HEK293 (cell line): ENCODE data around the gene CC2D1A.
A peak's percentile ranks its signal among the peaks of the same experiment; 100 is the strongest.

Experiments used
- CTCF ChIA-PET: fragments of 350-600 bp; formaldehyde crosslinking; extraction: SDS; loops from one replicate; lab custom pipeline; 2021; ENCODE audit warnings: antibody characterized with exemption; lab: Yijun Ruan, JAX
- POLR2A ChIA-PET: fragments of 300-600 bp; formaldehyde crosslinking; extraction: SDS; loops from one replicate; lab custom pipeline; 2020; ENCODE audit warnings: antibody characterized with exemption, inconsistent platforms; lab: Yijun Ruan, JAX
- H3K27ac ChIP-seq: fragments of 200-500 bp; sonication (Bioruptor generic); 2 replicates; pipeline ENCODE4 v1.5.1; 2014; ENCODE audit warnings: low read depth, low read length, control low read depth, inconsistent platforms; ENCODE audit errors: extremely low read depth
- H3K36me3 ChIP-seq, 2 experiments: fragments of 200-500 bp in 1 of 2; sonication (Bioruptor generic) in 1 of 2; 1 replicate in 1 of 2; 2 replicates in 1 of 2; pipeline ENCODE4 v1.5.1; 2014 to 2017; ENCODE audit warnings: inconsistent platforms in 2 of 2, low read length in 2 of 2; ENCODE audit not compliant: control insufficient read depth in 2 of 2, insufficient read depth in 1 of 2
- H3K4me1 ChIP-seq: fragments of 200-500 bp; sonication (Bioruptor generic); 2 replicates; pipeline ENCODE4 v1.5.1; 2014; ENCODE audit warnings: mild to moderate bottlenecking, low read length, inconsistent platforms; ENCODE audit not compliant: control insufficient read depth, insufficient read depth
- H3K4me3 ChIP-seq: 2 replicates; pipeline ENCODE4 v1.5.1; 2011; ENCODE audit warnings: low read depth, mild to moderate bottlenecking, control low read depth, low read length, moderate library complexity
- H3K9me3 ChIP-seq: fragments of 200-500 bp; sonication (Bioruptor generic); 2 replicates; pipeline ENCODE4 v1.5.1; 2014; ENCODE audit warnings: low read depth, low read length, inconsistent platforms; ENCODE audit not compliant: control insufficient read depth, insufficient read depth
- BCL11A ChIP-seq: fragments of 450-650 bp; formaldehyde crosslinking; IDR thresholded peaks from 2 replicates; pipeline ENCODE4 v1.5.1; 2016; ENCODE audit warnings: low read depth, missing biosample characterization, missing genetic modification characterization
- EGR2 ChIP-seq: fragments of 450-650 bp; formaldehyde crosslinking; IDR thresholded peaks from 2 replicates; pipeline ENCODE4 v1.5.1; 2016; ENCODE audit warnings: low read depth, missing biosample characterization, missing genetic modification characterization
- ELK4 ChIP-seq: IDR thresholded peaks from 2 replicates; pipeline ENCODE4 v1.6.1; 2011; ENCODE audit warnings: mild to moderate bottlenecking, low read depth, low read length, borderline replicate concordance
- HOXA7 ChIP-seq: sonication (generic); formaldehyde crosslinking; IDR thresholded peaks from 2 replicates; pipeline ENCODE4 v1.8.1; 2022; ENCODE audit warnings: missing genetic modification reagents, borderline replicate concordance
- MYNN ChIP-seq: fragments of 450-650 bp; formaldehyde crosslinking; IDR thresholded peaks from 2 replicates; pipeline ENCODE4 v1.5.1; 2016; ENCODE audit warnings: missing biosample characterization, missing genetic modification characterization, borderline replicate concordance
- SCRT1 ChIP-seq: fragments of 450-650 bp; formaldehyde crosslinking; IDR thresholded peaks from 2 replicates; pipeline ENCODE4 v1.5.1; 2016; ENCODE audit warnings: missing biosample characterization, missing genetic modification characterization, borderline replicate concordance
- SCRT2 ChIP-seq: fragments of 450-650 bp; formaldehyde crosslinking; IDR thresholded peaks from 2 replicates; pipeline ENCODE4 v1.5.1; 2016; ENCODE audit warnings: missing biosample characterization, missing genetic modification characterization
- YY2 ChIP-seq: fragments of 450-650 bp; formaldehyde crosslinking; IDR thresholded peaks from 2 replicates; pipeline ENCODE4 v1.5.1; 2016; ENCODE audit warnings: missing biosample characterization, missing genetic modification characterization
- ZFHX2 ChIP-seq: fragments of 450-650 bp; formaldehyde crosslinking; conservative IDR thresholded peaks from 2 replicates; pipeline ENCODE4 v1.5.1; 2016; ENCODE audit warnings: missing biosample characterization, missing genetic modification characterization
- ZIC2 ChIP-seq: fragments of 450-650 bp; formaldehyde crosslinking; IDR thresholded peaks from 2 replicates; pipeline ENCODE4 v1.5.1; 2016; ENCODE audit warnings: missing biosample characterization, missing genetic modification characterization
- ZNF10 ChIP-seq: fragments of 450-650 bp; formaldehyde crosslinking; IDR thresholded peaks from 2 replicates; pipeline ENCODE4 v1.5.1; 2017; ENCODE audit warnings: missing biosample characterization, missing genetic modification characterization
- ZNF138 ChIP-seq: fragments of 450-650 bp; formaldehyde crosslinking; IDR thresholded peaks from 2 replicates; pipeline ENCODE4 v1.5.1; 2016; ENCODE audit warnings: missing biosample characterization, missing genetic modification characterization, borderline replicate concordance
- ZNF155 ChIP-seq: fragments of 450-650 bp; formaldehyde crosslinking; IDR thresholded peaks from 2 replicates; pipeline ENCODE4 v1.5.1; 2016; ENCODE audit warnings: missing biosample characterization, missing genetic modification characterization
- ZNF157 ChIP-seq: fragments of 450-650 bp; formaldehyde crosslinking; IDR thresholded peaks from 2 replicates; pipeline ENCODE4 v1.5.1; 2016; ENCODE audit warnings: missing biosample characterization, missing genetic modification characterization
- ZNF214 ChIP-seq: fragments of 450-650 bp; formaldehyde crosslinking; IDR thresholded peaks from 2 replicates; pipeline ENCODE4 v1.5.1; 2017; ENCODE audit warnings: missing biosample characterization, mild to moderate bottlenecking, missing genetic modification characterization, borderline replicate concordance
- ZNF223 ChIP-seq: fragments of 450-650 bp; formaldehyde crosslinking; IDR thresholded peaks from 2 replicates; pipeline ENCODE4 v1.5.1; 2016; ENCODE audit warnings: missing biosample characterization, missing genetic modification characterization
- ZNF23 ChIP-seq: fragments of 450-650 bp; formaldehyde crosslinking; IDR thresholded peaks from 2 replicates; pipeline ENCODE4 v1.5.1; 2016; ENCODE audit warnings: missing biosample characterization, missing genetic modification characterization, borderline replicate concordance
- ZNF248 ChIP-seq: fragments of 450-650 bp; formaldehyde crosslinking; IDR thresholded peaks from 2 replicates; pipeline ENCODE4 v1.5.1; 2017; ENCODE audit warnings: missing biosample characterization, missing genetic modification characterization
- ZNF350 ChIP-seq: fragments of 450-650 bp; formaldehyde crosslinking; IDR thresholded peaks from 2 replicates; pipeline ENCODE4 v1.5.0; 2017; ENCODE audit warnings: missing biosample characterization, mild to moderate bottlenecking, missing genetic modification characterization
- ZNF394 ChIP-seq: fragments of 450-650 bp; formaldehyde crosslinking; IDR thresholded peaks from 2 replicates; pipeline ENCODE4 v1.5.1; 2016; ENCODE audit warnings: missing biosample characterization, missing genetic modification characterization, mild to moderate bottlenecking, moderate library complexity, borderline replicate concordance
- ZNF404 ChIP-seq: fragments of 450-650 bp; formaldehyde crosslinking; IDR thresholded peaks from 2 replicates; pipeline ENCODE4 v1.5.1; 2017; ENCODE audit warnings: missing biosample characterization, missing genetic modification characterization
- ZNF473 ChIP-seq: fragments of 450-650 bp; formaldehyde crosslinking; IDR thresholded peaks from 2 replicates; pipeline ENCODE4 v1.5.1; 2017; ENCODE audit warnings: missing biosample characterization, missing genetic modification characterization
- ZNF561 ChIP-seq: fragments of 450-650 bp; IDR thresholded peaks from 2 replicates; pipeline ENCODE4 v1.5.1; 2018; ENCODE audit warnings: missing biosample characterization, missing genetic modification characterization, borderline replicate concordance
- ZNF623 ChIP-seq: fragments of 450-650 bp; formaldehyde crosslinking; IDR thresholded peaks from 2 replicates; pipeline ENCODE4 v1.5.1; 2016; ENCODE audit warnings: missing biosample characterization, missing genetic modification characterization
- ZNF830 ChIP-seq: fragments of 450-650 bp; IDR thresholded peaks from 2 replicates; pipeline ENCODE4 v1.5.0; 2018; ENCODE audit warnings: missing biosample characterization, missing genetic modification characterization, low read depth, mild to moderate bottlenecking, moderate library complexity
- ZSCAN16 ChIP-seq: fragments of 450-650 bp; formaldehyde crosslinking; IDR thresholded peaks from 2 replicates; pipeline ENCODE4 v1.5.1; 2016; ENCODE audit warnings: missing biosample characterization, missing genetic modification characterization
- TF ChIP-seq, protein P1 (sequence below): fragments of 450-650 bp; formaldehyde crosslinking; IDR thresholded peaks from 2 replicates; pipeline ENCODE4 v1.5.1; 2016; ENCODE audit warnings: missing biosample characterization, missing genetic modification characterization, borderline replicate concordance
- TF ChIP-seq, protein P2 (sequence below): fragments of 450-650 bp; formaldehyde crosslinking; IDR thresholded peaks from 2 replicates; pipeline ENCODE4 v1.5.1; 2016; ENCODE audit warnings: missing biosample characterization, missing genetic modification characterization

The CC2D1A gene

GRCh38 chr19:13880059-13881043 lies 25.6 kb upstream of the CC2D1A start (continued):
- peak; percentile 55; the same call in 1 of the 2 replicates for TF ChIP-seq ZNF394 (tag by site-specific recombination)
- TF ChIP-seq ZNF404: no peak

DNA sequence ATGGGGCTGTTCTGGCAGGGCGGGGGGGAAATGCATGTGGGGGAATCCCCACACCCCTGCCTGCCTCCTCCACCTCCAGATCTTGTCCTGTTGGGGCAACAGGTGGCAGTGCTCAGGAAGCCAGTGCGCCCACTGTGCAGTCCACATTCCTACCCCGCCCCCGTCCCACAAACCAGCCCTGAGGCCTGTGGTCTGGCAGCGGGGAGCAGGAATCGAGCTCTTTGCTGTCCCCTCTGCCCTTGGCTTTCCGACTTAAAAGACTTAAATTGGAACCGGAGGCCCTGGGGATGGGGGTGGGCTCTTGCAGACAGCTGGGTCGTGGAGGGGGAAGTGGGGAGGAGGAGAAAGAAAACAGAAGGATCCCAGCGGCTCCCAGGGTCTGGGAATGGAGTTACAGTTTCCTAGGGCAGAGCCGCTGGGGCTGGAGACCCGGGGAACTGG lies 24.7 kb upstream of the CC2D1A start:
- H3K4me1 ChIP-seq: 0 out of 2 replicates have a peak, but pooled peaks cover 2% of the 10 kb centered on the region
- ChIA-PET CTCF (interaction anchor here (0.6 to 4.2 kb wide), 17 partner anchors 10 to 621 kb away, joined by 3 to 54 read pairs (median 5); partner anchors contain the start of genes DCAF15, IL27RA and MISP3), POLR2A (interaction anchor here (0.5 to 1.1 kb wide), 5 partner anchors 22 to 256 kb away, joined by 3 to 5 read pairs (median 4); partner anchors contain the start of gene MISP3)
- H3K27ac ChIP-seq: no peak overlapping the region
- no peaks in the 10 kb centered on the region for H3K36me3 ChIP-seq
- no peak overlapping the region for H3K4me3 ChIP-seq
- H3K9me3 ChIP-seq: no peaks in the 10 kb centered on the region
- TF ChIP-seq, protein P1, sequence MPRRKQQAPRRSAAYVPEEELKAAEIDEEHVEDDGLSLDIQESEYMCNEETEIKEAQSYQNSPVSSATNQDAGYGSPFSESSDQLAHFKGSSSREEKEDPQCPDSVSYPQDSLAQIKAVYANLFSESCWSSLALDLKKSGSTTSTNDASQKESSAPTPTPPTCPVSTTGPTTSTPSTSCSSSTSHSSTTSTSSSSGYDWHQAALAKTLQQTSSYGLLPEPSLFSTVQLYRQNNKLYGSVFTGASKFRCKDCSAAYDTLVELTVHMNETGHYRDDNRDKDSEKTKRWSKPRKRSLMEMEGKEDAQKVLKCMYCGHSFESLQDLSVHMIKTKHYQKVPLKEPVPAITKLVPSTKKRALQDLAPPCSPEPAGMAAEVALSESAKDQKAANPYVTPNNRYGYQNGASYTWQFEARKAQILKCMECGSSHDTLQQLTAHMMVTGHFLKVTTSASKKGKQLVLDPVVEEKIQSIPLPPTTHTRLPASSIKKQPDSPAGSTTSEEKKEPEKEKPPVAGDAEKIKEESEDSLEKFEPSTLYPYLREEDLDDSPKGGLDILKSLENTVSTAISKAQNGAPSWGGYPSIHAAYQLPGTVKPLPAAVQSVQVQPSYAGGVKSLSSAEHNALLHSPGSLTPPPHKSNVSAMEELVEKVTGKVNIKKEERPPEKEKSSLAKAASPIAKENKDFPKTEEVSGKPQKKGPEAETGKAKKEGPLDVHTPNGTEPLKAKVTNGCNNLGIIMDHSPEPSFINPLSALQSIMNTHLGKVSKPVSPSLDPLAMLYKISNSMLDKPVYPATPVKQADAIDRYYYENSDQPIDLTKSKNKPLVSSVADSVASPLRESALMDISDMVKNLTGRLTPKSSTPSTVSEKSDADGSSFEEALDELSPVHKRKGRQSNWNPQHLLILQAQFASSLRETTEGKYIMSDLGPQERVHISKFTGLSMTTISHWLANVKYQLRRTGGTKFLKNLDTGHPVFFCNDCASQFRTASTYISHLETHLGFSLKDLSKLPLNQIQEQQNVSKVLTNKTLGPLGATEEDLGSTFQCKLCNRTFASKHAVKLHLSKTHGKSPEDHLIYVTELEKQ (tag by site-specific recombination): no peak
- TF ChIP-seq HOXA7 (CRISPR knock-in tag) (no peak), ZNF155 (no peak), ZNF404 (no peak), ZFHX2 (tag by site-specific recombination) (peak; percentile 94), YY2 (tag by site-specific recombination) (no peak), ZNF214 (no peak), ZNF138 (tag by site-specific recombination) (no peak), ZNF157 (tag by site-specific recombination) (no peak), ZIC2 (tag by site-specific recombination) (peak; percentile 74), ZNF10 (tag by site-specific recombination) (no peak), ZNF350 (tag by site-specific recombination) (no peak), ZNF473 (no peak), ZNF248 (no peak), BCL11A (tag by site-specific recombination) (no peak), ZSCAN16 (no peak), SCRT1 (tag by site-specific recombination) (peak; percentile 92), ZNF223 (no peak), ELK4 (no peak), EGR2 (tag by site-specific recombination) (peak; percentile 90), ZNF23 (no peak), ZNF623 (tag by site-specific recombination) (no peak), MYNN (tag by site-specific recombination) (no peak), ZNF830 (no peak), ZNF561 (tag by site-specific recombination) (no peak), SCRT2 (tag by site-specific recombination) (peak; percentile 98)
- TF ChIP-seq, protein P2, sequence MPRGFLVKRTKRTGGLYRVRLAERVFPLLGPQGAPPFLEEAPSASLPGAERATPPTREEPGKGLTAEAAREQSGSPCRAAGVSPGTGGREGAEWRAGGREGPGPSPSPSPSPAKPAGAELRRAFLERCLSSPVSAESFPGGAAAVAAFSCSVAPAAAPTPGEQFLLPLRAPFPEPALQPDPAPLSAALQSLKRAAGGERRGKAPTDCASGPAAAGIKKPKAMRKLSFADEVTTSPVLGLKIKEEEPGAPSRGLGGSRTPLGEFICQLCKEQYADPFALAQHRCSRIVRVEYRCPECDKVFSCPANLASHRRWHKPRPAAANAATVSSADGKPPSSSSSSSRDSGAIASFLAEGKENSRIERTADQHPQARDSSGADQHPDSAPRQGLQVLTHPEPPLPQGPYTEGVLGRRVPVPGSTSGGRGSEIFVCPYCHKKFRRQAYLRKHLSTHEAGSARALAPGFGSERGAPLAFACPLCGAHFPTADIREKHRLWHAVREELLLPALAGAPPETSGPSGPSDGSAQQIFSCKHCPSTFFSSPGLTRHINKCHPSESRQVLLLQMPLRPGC (tag by site-specific recombination): no peak
